HUDEP-2 (cell line): ENCODE data around the gene INSR.

Experiments
- DNase-seq, 76 experiments: peaks; one replicate each; lab custom pipeline; 2025; ENCODE audit not compliant: unreplicated experiment in 76 of 76; lab: John Stamatoyannopoulos, UW

INSR gene

GRCh38 chr19:7297742-7298141 is 3.5 kb upstream of the INSR start:
- DNase-seq: no peak

GRCh38 chr19:7295912-7296536 is 1.8 kb upstream of the INSR start:
- DNase-seq: no peak

DNA sequence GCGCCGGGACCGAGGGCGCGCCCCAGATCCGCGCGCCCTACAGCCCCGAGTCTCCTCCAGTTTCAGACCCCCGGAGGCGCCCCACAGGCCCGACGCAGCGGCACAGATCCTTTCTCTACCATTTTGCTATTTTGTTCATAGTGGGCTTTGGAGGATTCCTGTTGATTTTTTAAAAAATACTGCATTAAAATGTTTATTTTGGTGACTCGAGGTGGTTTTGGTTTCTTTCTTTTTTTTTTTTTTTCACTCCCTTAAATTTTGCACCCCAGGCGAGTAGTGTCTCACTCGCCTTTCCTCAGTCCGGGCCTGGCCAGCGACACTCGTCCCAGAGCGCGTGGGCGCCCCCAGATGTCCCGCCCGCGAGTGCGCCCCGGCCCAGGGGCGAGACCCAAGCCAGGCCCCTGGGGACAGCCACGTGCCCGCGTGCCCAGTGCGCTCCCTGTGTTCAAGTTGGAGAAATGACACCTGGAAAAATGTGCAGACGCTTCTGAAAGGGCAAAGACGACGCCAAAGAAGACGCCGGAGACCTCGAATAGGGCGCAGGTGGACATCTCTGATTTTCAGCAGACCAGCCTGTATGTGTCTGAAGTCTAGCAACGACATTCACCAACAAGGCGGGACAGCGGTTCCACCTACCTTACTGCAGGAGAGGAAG is 471 bp upstream of the INSR start:
- peak in 71 of 76 experiments; percentile 15 to 80 (median 60) for DNase-seq

- peak in 13 of 76 experiments; percentile 3 to 40 (median 14) for DNase-seq
Observed at GRCh38 chr19:7292950-7293761, 1.1 kb downstream of the INSR start.

- DNase-seq: no peak
Observed at GRCh38 chr19:7292352-7292949, 1.8 kb downstream of the INSR start.

- DNase-seq: no peak
Observed at GRCh38 chr19:7288977-7289376, 5.2 kb downstream of the INSR start.

- no peak for DNase-seq
Observed at GRCh38 chr19:7288131-7288530, 6.1 kb downstream of the INSR start.

- no peak for DNase-seq
Observed at GRCh38 chr19:7287722-7288121, 6.5 kb downstream of the INSR start.

- no peak for DNase-seq
Observed at GRCh38 chr19:7280940-7281666, 13.1 kb downstream of the INSR start.

GRCh38 chr19:7272856-7273578 is 21.2 kb downstream of the INSR start:
- DNase-seq: no peak

DNA sequence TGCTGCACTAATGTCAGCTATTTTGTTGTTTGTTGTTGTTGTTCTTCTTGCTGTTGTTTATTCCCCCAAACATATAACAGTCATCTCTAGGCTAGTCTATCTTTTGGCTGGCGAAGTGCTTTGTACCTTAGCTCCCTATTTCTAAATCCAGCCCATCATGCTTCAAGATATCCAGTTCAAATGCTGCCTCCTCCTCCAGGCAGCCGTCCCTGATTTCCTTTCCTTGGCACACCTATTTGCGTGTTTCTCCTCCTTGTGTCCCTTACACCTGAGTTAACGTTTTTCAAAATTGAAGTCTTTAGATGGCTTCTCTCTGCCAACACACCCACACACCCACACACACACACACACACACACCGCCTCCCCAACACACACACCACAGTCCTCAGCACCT is 25.5 kb downstream of the INSR start:
- no peak for DNase-seq

GRCh38 chr19:7267792-7268704 is 26.2 kb downstream of the INSR start:
- no peak for DNase-seq

DNA sequence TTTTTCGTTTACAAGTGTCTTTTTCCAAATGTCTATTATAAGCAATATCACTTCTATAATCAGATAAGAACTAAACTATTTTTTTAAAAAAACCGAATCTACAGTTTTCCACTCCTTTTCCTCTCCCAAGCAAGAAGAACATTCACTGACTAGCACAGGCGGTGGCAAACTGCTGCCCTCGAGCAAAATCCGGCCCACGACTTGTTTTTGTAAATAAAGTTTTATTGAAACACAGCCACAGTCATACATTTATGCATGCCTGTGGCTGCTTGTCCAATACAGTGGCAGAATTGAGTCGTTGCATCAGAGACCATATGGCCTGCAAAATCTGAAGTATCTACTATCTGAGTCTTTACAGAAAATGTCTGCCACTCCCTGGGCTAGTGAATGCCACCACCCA is 27.4 kb downstream of the INSR start:
- no peak for DNase-seq

DNA sequence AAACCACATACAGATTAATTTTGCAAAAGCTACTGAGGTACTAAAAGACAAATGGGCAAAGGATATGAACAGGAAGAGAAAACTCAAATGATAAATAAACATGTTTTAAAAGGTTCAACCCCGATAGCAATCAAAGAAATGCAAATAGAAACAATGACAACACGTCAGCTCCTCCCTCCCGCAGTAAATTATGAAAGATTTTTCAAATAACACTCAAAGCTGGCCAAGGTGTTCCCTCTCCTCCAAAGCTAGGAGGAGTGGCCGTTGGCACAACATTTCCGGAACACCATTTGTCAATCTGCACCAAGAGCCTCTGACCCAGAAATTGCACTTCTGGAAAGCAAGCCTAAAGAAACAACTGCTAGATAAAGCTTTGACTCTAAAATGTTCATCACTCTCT is 28.3 kb downstream of the INSR start:
- no peak for DNase-seq

DNA sequence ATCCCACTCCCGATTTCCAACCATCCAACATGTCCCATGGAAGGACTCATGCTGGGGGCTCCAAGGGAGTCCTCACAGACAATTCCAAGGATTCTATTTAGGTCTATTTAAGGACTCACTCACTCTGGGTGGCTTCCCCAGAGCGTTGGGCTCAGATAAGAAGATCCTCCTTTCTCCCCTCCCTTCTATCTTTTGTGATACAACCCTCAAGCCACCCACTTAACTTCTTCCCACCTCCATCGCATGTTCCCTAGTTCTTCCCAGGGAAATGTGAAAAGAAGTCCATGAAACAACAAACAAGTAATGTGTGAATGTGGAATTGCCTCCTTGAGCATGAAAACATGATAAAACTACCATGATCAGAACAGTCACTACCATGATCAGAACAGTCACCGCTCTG is 29.4 kb downstream of the INSR start:
- DNase-seq: no peak

DNA sequence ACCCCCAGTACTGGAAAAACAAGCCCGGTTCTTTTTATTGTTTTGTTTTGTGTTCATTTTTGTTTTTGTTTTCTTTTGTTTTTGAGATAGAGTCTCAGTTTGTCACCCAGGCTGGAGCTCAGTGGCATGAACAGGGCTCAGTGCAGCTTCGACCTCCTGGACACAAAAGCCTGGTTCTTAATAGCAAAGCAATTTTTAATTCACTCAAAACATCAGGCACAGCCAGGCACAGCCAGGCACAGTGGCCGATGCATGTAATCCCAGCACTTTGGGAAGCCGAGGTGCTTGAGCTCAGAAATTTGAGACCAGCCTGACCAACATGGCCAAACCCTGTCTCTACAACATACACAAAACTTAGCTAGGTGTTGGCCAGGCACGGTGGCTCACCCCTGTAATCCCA is 30.7 kb downstream of the INSR start:
- no peak for DNase-seq

DNA sequence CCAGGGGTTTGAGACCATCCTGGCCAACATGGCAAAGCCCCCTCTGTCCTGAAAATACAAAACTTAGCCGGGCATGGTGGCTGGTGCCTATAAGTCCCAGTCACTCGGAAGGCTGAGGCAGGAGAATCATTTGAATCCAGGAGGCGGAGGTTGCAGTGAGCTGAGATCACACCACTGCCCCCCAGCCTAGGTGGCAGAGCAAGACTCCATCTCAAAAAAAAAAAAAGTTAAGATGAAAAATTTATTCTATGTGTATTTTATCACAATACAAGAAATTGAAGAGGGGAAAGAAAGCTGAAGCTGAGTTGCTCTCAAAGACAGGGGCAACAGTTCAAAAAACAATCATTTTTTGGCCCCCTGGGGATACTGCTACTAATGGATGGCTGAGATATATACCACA is 31.1 kb downstream of the INSR start:
- no peak for DNase-seq

DNA sequence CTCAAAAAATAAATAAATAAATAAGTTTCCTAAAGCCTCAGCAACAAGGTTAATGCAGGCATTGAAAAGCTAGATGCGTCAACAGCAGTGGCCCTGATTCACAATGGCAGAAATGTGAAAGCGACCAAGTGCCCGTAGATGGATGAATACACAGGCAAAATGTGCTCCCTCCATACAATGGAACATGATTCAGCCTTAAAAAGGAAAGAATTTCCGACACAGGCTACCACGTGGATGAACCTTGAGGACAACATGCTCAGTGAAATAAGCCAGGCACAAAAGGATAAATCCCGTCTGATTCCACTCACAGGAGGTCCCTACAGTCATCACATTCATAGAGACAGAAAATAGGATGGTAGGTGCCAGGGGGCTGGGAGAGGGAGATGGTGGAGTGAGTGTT is 31.7 kb downstream of the INSR start:
- DNase-seq: no peak

DNA sequence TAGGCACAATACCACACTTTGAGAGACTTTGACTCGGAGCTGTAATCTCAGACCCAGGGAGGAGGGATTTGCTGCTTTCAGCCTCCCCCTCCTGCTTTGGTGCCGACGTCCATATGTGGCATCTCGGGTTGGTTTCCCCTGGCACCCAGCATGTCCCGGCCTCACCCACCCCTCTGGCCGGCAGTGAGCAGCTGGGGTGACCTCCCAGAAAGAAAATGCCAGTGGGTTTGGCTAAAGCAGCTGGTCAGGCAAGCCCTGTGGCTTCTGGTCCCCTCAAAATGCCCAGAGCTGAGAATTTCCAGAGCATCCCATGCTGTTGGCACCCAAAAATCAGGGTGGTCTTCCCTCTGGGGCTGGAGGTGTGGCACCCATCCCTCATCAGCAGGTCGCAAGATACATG is 34.1 kb downstream of the INSR start:
- no peak for DNase-seq
